HG02610 (cell line): ENCODE measurements around the gene TTC3.

ENCODE experiments used
- ATAC-seq: cut with Tn5 transposase; IDR thresholded peaks from one replicate; pipeline ENCODE4 v1.9.1; 2021; ENCODE audit warnings: mild to moderate bottlenecking, moderate library complexity; ENCODE audit not compliant: unreplicated experiment

The TTC3 gene

DNA sequence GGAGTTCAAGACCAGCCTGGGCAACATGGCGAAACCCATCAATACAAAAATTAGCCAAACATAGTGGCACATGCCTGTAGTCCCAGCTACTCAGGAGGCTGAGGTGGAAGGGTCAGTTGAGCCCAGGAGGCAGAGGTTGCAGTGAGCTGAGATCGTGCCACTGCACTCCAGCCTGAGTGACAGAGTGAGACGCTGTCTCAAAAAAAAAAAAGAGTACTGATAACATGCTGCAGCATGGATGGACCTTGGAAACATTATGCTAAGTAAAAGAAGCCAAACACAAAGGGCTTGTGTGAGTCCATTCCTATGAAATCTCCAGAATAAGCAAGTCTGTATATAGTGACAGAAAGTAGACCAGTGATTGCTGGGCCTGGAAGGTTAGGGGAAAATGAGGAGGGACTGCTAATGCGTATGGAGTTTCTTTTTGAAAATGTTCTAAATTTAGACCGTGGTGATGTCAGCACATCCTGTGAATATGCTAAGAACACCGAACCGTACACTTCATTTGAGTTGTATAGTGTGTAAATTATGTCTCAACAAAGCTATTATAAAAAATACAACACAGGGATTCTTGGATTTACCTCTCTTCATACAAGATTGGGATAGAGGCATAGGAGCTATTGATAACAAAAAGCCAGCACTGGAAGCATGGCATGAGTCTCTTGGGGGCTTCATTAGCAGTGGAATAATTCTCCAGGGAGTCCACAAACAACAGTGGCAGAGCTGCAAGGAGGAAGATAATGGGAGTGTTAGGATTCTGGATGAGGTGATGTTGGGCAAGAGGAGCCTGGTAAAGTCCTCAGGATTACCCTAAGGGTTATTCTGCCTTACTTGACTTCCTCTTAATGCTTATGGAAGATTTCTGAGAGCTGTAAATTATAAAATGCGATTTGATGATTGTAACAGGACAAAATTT is 73.5 kb downstream of the TTC3 start:
- peak; percentile 38 for ATAC-seq

DNA sequence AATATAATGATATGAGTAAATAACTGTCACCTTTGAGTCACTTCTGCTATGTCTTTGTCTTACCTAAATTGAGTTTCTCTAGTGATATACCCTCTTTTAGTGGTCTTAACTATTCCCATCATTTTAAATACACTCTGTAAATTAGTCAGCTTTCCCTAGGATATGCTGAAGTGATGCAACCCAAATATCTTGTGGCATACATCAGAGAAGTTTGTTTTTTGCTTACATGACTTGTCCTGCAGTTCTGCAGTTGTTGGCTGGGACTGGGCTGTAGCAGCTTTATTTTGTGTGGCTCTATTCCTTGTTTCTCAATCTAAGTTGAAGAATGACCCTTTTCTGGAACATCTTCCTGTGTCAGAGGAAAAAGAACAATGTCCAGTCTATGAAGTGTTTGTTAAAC is 76.4 kb downstream of the TTC3 start:
- no peak for ATAC-seq

GRCh38 chr21:37153196-37153934 is 80.3 kb downstream of the TTC3 start:
- no peak for ATAC-seq

- no peak for ATAC-seq
Observed at GRCh38 chr21:37153935-37154350, 80.9 kb downstream of the TTC3 start.

DNA sequence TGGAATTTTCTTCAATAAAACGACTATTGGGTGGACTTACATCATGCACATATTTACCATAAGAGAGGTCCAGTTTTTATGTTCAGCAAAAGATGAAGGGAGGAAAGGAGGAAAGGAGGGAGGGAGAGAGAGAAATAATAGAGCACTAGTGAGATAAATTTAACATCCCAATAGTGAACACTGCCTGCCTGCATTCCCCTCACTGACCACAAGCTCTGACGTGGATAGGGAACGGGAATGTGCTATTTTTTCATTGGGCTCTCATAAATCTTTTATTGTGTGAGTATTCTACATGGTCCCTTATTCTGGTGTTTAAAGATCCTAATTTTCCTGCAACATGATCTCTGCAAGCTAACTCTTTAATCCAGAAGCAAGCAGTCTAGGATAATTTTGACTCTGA is 82.1 kb downstream of the TTC3 start:
- no peak for ATAC-seq

- ATAC-seq, result no peak
Observed at GRCh38 chr21:37157938-37158337, 84.9 kb downstream of the TTC3 start.

DNA sequence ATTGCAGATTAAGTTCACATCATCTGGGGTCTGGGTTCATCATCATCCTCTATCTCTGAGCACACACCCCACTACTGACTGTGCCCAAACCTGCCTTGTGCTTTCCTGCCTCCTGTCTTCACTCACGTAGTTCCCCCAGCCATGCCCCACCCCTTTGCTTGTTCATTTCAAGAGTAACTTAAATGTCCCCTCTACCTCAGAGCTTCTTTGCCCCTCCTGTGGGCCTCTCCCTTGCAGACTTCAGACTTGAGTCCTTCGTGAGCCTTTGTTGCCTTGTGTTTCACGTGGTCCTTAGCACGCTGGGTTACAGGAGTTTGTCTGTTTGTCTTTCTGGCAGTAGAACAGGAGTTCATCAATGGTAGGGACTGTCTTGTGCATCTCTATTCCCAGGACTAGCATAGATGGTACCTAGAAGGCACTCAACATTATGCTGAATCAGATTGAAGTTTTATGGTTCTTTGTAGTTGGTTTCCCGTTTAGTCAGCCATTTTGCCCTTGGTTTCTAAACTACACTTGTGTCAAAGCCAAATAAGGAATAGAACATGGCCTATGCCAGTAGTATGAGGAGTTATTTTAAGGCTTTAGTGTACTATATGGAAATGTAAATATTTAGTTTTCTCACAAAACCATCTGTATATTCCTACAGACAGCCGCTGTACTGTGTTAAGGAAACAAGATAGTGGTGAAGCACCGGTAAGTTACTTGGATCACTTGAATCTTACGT is 86.2 kb downstream of the TTC3 start:
- peak; percentile 72 for ATAC-seq

DNA sequence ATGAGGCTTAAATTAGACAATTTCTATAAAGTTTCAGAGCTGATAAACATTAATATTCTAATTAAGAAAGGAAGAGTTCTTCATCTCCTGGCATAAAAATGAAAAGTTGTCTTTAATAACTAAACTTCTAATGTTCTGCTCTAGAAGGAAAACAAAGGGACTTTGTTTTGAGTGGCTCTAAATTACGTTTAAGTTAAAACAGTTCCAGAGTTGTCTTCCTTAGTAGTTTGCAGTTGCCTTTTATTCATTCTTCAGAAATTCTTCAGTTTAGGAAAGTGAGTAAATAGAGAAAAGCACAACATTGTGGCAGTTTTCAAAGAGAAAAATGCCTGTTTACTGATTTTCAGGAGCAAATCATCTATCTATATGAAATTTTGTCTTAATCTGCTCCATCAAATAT is 86.9 kb downstream of the TTC3 start:
- no peak for ATAC-seq

GRCh38 chr21:37164742-37165141 is 91.7 kb downstream of the TTC3 start:
- ATAC-seq, result no peak

GRCh38 chr21:37165586-37165985 is 92.5 kb downstream of the TTC3 start:
- ATAC-seq, result no peak

DNA sequence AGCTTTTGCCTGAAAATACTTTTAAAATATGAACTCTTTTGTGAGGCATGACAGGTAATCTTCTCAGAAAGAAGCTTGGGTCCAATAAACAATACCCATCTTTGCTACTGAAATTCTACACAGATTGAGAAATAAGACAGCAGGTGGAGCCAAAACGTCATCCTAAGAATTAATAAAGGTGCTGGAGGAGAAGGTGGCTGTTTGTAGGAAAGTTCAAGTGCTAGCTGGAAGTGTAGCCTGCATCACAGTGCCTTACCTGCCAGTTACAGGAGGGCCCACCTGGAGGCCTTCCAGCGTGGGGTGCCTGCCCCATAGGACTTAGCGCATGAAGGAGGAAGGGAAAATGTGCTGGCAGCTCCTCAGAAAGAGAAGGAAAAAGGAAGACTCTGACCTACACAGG is 93.7 kb downstream of the TTC3 start:
- no peak for ATAC-seq

DNA sequence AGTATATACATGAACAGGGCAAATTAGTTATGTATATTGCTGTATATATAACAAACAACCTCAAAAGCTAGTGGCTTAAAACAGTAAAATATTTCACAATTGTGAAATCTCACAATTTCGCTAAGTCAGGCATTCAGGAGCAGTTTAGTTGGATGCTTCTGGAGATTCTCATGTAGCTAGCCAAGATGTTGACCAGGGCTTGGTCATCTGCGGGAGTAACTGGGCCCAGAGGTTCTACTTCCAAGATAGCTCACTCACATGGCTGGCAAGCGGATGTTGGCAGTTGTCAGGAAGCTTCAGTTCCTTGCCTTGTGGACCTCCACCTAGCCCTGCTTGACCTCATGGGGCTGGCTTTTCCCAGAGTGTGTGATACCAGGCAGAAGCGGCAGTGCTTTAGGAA is 95.6 kb downstream of the TTC3 start:
- ATAC-seq, result no peak

DNA sequence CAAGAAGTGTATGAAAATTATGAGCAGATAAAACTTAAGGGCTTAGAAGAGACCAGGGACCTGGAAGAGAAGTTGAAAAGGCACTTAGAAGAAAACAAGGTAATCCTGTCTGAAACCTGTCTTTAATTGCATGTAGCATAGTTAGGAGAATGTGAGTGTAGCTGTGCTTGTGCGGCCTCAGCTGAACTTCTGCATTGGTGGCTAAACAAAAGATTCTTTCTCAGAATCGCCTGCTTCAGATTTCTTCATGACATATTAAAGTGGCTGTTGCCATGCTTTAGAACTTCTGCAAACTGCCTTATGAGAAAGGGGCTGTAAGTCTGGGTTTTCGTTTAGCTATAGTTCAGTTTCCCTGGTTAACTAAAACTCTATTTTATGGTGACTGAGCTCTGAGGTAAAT is 99.6 kb downstream of the TTC3 start:
- ATAC-seq, result no peak

DNA sequence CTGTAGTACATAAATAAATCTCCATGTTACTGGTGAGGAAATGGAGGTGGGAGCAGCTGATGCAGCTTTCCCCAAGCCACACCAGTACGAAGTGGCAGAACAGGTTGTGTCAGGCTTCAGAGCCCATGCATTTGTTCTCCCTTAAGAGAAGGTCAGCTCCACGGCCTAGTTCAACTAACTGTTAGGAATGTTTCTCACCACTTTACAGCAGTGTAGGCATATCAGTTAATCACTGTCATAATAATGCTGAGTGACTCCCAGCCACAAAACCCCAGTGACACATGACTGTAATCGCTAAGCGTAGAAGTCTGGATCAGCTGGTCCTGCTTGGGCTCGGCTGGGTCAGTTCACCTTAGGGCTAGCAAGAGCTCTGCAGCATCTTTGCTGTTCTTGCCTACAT is 103.7 kb downstream of the TTC3 start:
- no peak for ATAC-seq

DNA sequence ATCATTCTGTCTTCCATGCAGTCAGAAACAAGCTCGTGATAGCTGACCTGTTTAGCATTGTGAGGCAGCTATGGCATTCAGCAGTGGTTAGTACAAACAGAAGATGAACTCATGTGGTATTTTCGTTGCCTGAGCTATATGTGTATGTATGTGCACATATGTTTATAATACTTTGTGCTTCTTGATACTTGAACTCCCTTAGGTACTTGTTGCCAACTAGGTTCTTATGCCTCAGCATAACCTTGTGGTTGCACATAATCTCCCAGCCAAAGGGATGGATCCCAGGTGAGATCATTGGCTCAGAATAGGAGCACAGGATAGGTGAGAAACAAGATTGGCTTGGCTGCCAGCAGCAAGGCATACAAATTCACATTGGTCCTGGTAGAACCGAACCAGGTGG is 108.0 kb downstream of the TTC3 start:
- ATAC-seq, result no peak

GRCh38 chr21:37182222-37182621 is 109.2 kb downstream of the TTC3 start:
- no peak for ATAC-seq

GRCh38 chr21:37183749-37184148 is 110.7 kb downstream of the TTC3 start:
- ATAC-seq, result no peak

DNA sequence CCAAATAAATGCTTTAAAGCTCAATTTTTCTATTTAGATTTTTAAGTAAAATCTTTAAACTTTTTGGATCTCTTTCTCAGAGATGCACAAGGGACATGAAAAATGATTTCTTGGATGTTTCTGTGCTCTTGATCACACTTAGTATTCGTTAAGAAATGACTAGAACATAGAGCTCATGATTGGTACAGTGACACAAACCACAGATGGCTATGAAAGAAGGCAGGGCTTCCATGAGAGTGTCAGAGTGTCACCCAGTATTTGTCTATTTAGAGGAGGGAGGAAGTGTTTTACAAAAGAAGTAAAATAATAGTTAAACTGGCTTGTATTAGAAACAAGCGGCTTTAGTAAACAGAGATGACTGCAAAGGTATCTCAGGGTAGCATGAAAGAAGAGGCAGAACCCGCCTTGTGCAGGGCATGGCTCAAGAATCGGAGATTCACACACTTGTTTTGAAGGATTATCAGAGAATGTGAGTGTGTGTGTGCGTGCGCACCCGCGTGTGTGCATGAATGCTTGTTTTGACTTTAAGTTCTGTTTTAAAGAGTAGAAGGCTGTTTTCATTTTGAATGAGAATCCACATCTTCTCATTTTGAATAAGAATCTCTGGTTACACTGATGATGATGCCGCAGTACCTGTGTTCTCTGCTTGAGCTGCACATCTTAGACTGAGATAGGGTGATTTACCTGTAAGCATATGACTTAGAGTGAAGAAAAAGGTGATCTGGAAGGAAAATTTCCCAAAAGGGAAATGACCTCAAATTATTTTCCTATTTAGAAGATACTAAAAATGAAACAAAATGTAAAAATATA is 111.9 kb downstream of the TTC3 start:
- ATAC-seq, result no peak

GRCh38 chr21:37186983-37187382 is 113.9 kb downstream of the TTC3 start:
- no peak for ATAC-seq

DNA sequence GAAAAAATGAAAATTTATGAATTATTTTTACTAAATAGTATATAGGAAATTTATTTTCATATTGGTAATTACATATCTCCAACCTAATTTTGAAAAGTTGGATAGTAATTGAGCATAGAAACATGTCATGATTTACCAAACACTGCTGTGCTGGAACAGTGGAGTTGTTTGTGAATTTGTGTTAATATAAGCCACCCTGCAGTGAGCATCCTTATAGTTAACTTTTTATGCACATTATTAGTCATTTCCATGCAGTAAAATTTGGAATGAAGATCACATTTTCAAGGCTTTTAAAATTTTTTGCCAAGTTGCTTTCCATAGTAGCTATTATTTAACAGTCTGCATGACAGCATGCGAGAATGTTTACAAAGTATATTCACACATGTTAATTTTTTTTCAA is 115.8 kb downstream of the TTC3 start:
- no peak for ATAC-seq

DNA sequence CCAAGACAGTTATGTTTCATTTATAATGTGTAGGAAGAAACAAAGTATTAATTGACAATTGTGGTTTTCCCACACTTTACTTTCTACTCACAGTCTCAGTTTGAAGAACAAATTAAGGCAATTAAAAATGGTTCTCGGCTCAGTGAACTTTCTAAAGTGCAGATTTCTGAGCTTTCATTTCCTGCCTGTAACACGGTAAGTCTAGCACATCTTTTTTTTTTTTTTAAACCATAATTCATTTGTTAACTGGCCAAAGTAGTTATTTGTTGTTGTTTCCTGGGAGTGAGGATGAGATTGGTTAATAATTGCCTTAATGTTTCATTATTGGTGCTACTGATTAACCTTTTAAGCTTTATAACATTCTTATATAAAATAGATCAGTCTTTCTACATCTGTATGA is 119.0 kb downstream of the TTC3 start:
- no peak for ATAC-seq
